ENCODE data around the gene DNAAF1.

Gene DNAAF1

DNA sequence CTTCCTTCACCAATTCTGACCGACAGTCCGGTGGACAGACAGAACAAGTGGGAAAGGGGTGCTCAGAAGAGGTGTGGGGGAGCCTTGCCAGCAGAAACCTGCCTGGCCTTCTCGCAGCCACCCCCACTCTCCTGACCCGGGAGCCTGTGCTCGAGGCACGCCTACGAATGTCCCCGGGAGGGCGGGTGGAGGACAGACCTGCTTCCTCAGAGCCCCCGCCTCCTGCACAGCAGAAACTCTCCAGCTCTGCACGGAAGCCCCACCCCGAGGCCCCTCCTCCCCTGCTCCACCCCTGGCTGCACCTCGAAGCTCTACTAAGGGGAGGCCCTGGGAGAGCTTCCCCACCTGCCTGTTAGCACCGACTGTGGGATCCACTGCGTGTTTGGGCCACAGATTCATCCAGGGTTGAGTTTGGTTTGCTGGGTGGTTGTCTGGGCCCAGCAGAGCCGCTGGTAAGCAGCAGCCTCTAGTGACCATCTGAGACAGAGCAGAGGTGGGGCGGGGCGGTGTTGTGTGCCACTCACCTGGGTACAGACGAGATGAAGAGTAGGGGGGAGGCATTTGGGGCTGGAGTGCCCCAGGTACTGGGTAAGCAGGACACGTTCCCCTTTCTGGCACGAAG lies 35.5 kb downstream of the DNAAF1 start:
- Histone ChIP-seq H4K20me1 (ENCODE audit: control insufficient read depth, insufficient read depth, low read depth, low read length) (no peaks in the 10 kb centered on the region), H3K9me2 (replicated peaks; ENCODE audit: control insufficient read depth, low read length) (no peaks in the 10 kb centered on the region), H3F3A (ENCODE audit: control insufficient read depth, insufficient read depth) (no peaks in the 10 kb centered on the region), H3K79me2 (ENCODE audit: control insufficient read depth, low read length) (peaks cover 30% of the 10 kb centered on the region), H3K4me1 (ENCODE audit: control insufficient read depth, low read length) (peaks cover 7% of the 10 kb centered on the region), H3K27me3 (ENCODE audit: control insufficient read depth, low read length) (no peaks in the 10 kb centered on the region), H3K36me3 (ENCODE audit: control insufficient read depth, low read length) (peaks cover 65% of the 10 kb centered on the region), H3K4me3 (ENCODE audit: low read length) (no peak overlapping the region), H3K9me3 (ENCODE audit: control insufficient read depth, insufficient read depth, low read length) (no peaks in the 10 kb centered on the region), H3K4me2 (ENCODE audit: low read length) (no peak overlapping the region), H3K27ac (ENCODE audit: low read depth, low read length) (no peak overlapping the region)
- TF ChIP-seq, protein P1, sequence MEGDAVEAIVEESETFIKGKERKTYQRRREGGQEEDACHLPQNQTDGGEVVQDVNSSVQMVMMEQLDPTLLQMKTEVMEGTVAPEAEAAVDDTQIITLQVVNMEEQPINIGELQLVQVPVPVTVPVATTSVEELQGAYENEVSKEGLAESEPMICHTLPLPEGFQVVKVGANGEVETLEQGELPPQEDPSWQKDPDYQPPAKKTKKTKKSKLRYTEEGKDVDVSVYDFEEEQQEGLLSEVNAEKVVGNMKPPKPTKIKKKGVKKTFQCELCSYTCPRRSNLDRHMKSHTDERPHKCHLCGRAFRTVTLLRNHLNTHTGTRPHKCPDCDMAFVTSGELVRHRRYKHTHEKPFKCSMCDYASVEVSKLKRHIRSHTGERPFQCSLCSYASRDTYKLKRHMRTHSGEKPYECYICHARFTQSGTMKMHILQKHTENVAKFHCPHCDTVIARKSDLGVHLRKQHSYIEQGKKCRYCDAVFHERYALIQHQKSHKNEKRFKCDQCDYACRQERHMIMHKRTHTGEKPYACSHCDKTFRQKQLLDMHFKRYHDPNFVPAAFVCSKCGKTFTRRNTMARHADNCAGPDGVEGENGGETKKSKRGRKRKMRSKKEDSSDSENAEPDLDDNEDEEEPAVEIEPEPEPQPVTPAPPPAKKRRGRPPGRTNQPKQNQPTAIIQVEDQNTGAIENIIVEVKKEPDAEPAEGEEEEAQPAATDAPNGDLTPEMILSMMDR (IDR thresholded peaks at IDR 0.05; ENCODE audit: low read depth, low read length, poor library complexity, severe bottlenecking), result no peak
- TF ChIP-seq EZH2phosphoT487 (IDR thresholded peaks at IDR 0.05; ENCODE audit: borderline replicate concordance, low read length), result no peak

- Histone ChIP-seq H3K4me1 (ENCODE audit: control insufficient read depth, low read length) (peaks cover 12% of the 10 kb centered on the region), H3K9me3 (ENCODE audit: control insufficient read depth, insufficient read depth, low read length) (no peaks in the 10 kb centered on the region), H3K27ac (ENCODE audit: low read depth, low read length) (no peak overlapping the region), H3K27me3 (ENCODE audit: control insufficient read depth, low read length) (no peaks in the 10 kb centered on the region), H3F3A (ENCODE audit: control insufficient read depth, insufficient read depth) (no peaks in the 10 kb centered on the region), H3K4me2 (ENCODE audit: low read length) (no peak overlapping the region), H4K20me1 (ENCODE audit: control insufficient read depth, insufficient read depth, low read depth, low read length) (no peaks in the 10 kb centered on the region), H3K36me3 (ENCODE audit: control insufficient read depth, low read length) (peaks cover 65% of the 10 kb centered on the region), H3K9me2 (replicated peaks; ENCODE audit: control insufficient read depth, low read length) (no peaks in the 10 kb centered on the region), H3K4me3 (ENCODE audit: low read length) (no peak overlapping the region), H3K79me2 (ENCODE audit: control insufficient read depth, low read length) (peaks cover 38% of the 10 kb centered on the region)
- TF ChIP-seq EZH2phosphoT487 (IDR thresholded peaks at IDR 0.05; ENCODE audit: borderline replicate concordance, low read length), result no peak
- TF ChIP-seq, protein P1 (IDR thresholded peaks at IDR 0.05; ENCODE audit: low read depth, low read length, poor library complexity, severe bottlenecking), result no peak
Observed at GRCh38 chr16:84181144-84181915, 36.2 kb downstream of the DNAAF1 start.

DNA sequence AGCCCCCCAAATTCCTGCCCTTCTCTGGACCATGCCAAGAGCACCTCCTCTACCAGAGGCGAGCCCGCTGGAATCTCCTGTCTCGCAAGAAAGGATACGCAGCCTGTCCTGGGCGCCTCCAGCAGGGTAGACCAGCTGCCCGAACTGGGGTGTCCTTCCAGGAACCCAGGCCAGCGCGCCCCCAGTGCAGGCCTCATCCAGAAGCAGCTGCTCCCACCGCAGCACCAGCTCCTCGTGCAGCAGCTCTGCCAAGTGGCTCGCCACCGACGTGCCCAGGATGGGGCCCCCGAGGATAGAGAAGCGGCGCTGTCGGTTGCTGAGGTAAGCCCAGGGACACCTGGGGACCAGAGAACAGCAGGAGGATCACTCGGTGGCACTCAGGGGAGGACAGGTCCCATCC lies 37.0 kb downstream of the DNAAF1 start:
- Histone ChIP-seq H3K9me3 (ENCODE audit: control insufficient read depth, insufficient read depth, low read length) (no peaks in the 10 kb centered on the region), H3K27me3 (ENCODE audit: control insufficient read depth, low read length) (no peaks in the 10 kb centered on the region), H4K20me1 (ENCODE audit: control insufficient read depth, insufficient read depth, low read depth, low read length) (no peaks in the 10 kb centered on the region), H3K36me3 (ENCODE audit: control insufficient read depth, low read length) (peaks cover 65% of the 10 kb centered on the region), H3K27ac (ENCODE audit: low read depth, low read length) (no peak overlapping the region), H3K79me2 (ENCODE audit: control insufficient read depth, low read length) (peaks cover 44% of the 10 kb centered on the region), H3K4me1 (ENCODE audit: control insufficient read depth, low read length) (peaks cover 13% of the 10 kb centered on the region), H3F3A (ENCODE audit: control insufficient read depth, insufficient read depth) (no peaks in the 10 kb centered on the region), H3K4me2 (ENCODE audit: low read length) (no peak overlapping the region), H3K9me2 (replicated peaks; ENCODE audit: control insufficient read depth, low read length) (no peaks in the 10 kb centered on the region), H3K4me3 (ENCODE audit: low read length) (no peak overlapping the region)
- TF ChIP-seq, protein P1 (IDR thresholded peaks at IDR 0.05; ENCODE audit: low read depth, low read length, poor library complexity, severe bottlenecking), result no peak
- no peak for TF ChIP-seq EZH2phosphoT487 (IDR thresholded peaks at IDR 0.05; ENCODE audit: borderline replicate concordance, low read length)
